Activated naive CD4-positive, alpha-beta T cell treated with anti-CD3 and anti-CD28 coated beads, Interleukin-2, amount 50 U/mL, for 72 hours (primary cell): ENCODE results near the gene CASD1. TPM values are rescaled to one million over a fixed set of nuclear protein-coding genes. Genes with fewer than 3 reads are reported as not detected.

Experiments used
- ATAC-seq, 2 donors: fragments of 150-1000 bp; cut with Tn5 transposase; 2 replicates each; pipeline ENCODE4 v1.10.0; 2021; ENCODE audit warnings: mild to moderate bottlenecking in 2 of 2, moderate library complexity in 2 of 2
- DNase-seq, 2 donors: peaks; one replicate each; pipeline ENCODE4 v3.0.0; 2021 to 2022; ENCODE audit warnings: low spot score in 2 of 2
- H3K27ac Mint-ChIP-seq, 2 donors: one replicate each; pipeline ENCODE4 v1.8.0; 2022; ENCODE audit warnings: mild to moderate bottlenecking in 2 of 2, mixed read lengths in 2 of 2
- H3K36me3 Mint-ChIP-seq, 2 donors: one replicate each; pipeline ENCODE4 v1.8.0; 2022; ENCODE audit warnings: mixed read lengths in 2 of 2
- H3K9me3 Mint-ChIP-seq, 2 donors: one replicate each; pipeline ENCODE4 v1.8.0; 2022; ENCODE audit warnings: mixed read lengths in 2 of 2
- total RNA-seq, 2 donors: library from RNA; stranded (reverse); gene quantifications; one replicate each; pipeline ENCODE4 v1.2.3, GENCODE V29; 2022

Gene CASD1
- 10 to 100 TPM; 14.6 to 16.7 TPM for total RNA-seq

- peak within 1 kb of the TSS; percentile 93 to 97 for H3K27ac Mint-ChIP-seq
Measured at GRCh38 chr7:94509264-94509886, at the start of gene CASD1. CASD1 (plus strand) TSS chr7:94509809; CDS start chr7:94510085, 276 bp downstream.

DNA sequence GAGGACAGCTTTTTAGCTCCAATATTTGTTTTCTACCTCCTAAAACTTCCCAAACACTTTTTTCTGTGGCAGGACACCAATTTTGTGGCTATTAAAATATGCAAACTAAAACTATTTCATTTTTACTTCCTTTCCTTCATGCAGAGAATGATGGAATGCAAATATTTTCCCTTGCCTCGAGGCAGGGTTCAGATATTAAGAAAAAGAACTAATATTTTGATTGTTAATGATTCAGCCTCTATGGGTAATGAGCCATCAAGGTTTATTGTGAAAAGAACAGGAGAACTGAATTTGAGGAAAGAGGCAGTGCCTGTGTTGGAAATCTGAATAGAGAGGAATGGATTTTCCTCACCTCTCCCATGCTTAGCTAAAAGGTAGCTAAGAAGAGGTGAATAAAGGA lies 43.1 kb upstream of the CASD1 start:
- Mint-ChIP-seq H3K36me3 (peaks cover 0 to 4% of the 10 kb centered on the region in 2 donors), H3K27ac (no peak overlapping the region), H3K9me3 (peaks cover 4 to 5% of the 10 kb centered on the region in 2 donors)
- ATAC-seq, result no peak
- no peak for DNase-seq

More at GRCh38 chr7:94509264-94509886, at the start of gene CASD1:
- DNase-seq, result peak; percentile 58 to 63
- Mint-ChIP-seq H3K36me3 (no peaks in the 10 kb centered on the region), H3K9me3 (peaks cover 0 to 3% of the 10 kb centered on the region in 2 donors)
- ATAC-seq, result peak; percentile 56 to 67

GRCh38 chr7:94471604-94472003 lies 38.0 kb upstream of the CASD1 start:
- ATAC-seq (no peak), DNase-seq (no peak)
- Mint-ChIP-seq H3K9me3 (peaks cover 4 to 5% of the 10 kb centered on the region in 2 donors), H3K36me3 (peaks cover 0 to 4% of the 10 kb centered on the region in 2 donors), H3K27ac (no peak overlapping the region)

DNA sequence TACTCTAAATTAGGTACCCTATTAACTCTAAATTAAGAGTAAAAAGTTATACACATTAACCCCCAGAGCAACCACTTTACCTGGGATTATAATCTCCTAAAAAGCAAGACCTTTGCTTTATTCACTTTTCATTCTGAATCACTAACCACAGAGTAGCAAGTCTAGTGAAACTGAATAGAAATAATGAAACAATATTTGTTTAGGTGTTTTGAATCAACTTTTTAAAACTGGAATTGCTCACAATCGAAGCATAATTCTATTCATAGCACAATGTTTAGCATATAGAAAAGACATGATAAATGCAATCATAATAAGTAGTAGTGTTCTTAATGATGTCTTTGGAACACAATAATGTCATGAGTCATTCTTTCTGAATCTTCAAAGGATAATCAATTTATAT lies 37.0 kb upstream of the CASD1 start:
- ATAC-seq (peak in 1 of 2 donors; percentile 83), DNase-seq (no peak)
- H3K9me3 Mint-ChIP-seq, result peaks cover 4 to 5% of the 10 kb centered on the region in 2 donors
- no peak overlapping the region for H3K27ac Mint-ChIP-seq
- peaks cover 0 to 4% of the 10 kb centered on the region in 2 donors for H3K36me3 Mint-ChIP-seq

GRCh38 chr7:94476251-94476840 lies 33.3 kb upstream of the CASD1 start:
- no peaks in the 10 kb centered on the region for H3K9me3 Mint-ChIP-seq
- DNase-seq (no peak), ATAC-seq (no peak)
- H3K36me3 Mint-ChIP-seq, result no peaks in the 10 kb centered on the region
- no peak overlapping the region for H3K27ac Mint-ChIP-seq

GRCh38 chr7:94477878-94478277 lies 31.7 kb upstream of the CASD1 start:
- Mint-ChIP-seq H3K9me3 (no peaks in the 10 kb centered on the region), H3K27ac (no peak overlapping the region), H3K36me3 (no peaks in the 10 kb centered on the region)
- ATAC-seq (no peak), DNase-seq (no peak)

DNA sequence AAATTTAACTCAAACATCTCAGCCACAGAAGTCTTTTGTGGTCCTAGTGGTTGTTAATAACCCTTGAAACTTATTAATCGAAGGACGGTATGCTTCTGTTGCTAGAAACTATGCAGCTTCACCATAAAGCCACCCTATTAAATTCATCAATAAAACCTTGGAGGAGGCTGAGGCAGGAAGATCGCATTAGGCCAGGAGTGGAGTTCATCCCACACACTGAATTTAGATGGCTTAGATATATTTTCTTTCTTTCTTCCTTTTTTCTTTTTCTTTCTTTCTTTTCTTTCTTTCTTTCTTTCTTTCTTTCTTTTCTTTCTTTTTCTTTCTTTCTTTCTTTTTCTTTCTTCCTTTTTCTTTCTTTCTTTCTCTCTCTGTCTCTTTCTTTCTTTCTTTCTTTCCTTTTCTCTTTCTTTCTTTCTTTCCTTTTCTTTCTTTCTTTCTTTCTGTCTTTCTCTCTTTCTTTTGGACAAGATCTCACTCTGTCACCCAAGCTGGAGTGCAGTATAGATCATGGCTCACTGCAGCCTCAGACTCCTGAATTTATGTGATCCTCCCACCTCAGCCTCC lies 30.9 kb upstream of the CASD1 start:
- ATAC-seq (no peak), DNase-seq (no peak)
- H3K27ac Mint-ChIP-seq, result no peak overlapping the region
- no peaks in the 10 kb centered on the region for H3K36me3 Mint-ChIP-seq
- H3K9me3 Mint-ChIP-seq, result no peaks in the 10 kb centered on the region

DNA sequence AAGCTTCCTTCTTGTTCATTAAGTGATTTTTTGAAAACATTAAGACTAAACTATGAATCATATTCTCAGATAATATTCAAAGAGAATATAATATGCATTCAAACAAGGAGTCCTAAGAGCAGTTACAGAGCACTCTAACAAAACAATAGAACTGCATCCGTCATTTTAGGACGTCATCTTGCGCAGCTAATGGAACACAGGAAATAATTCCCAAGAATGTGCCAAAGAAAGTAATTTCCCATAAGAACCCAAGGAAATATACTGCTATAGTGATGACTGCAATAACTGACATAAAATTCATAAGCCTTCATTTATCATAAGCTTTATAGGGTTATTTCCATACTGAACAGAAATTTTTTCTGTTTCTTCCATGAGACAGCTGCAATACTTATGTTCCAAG lies 28.3 kb upstream of the CASD1 start:
- no peak overlapping the region for H3K27ac Mint-ChIP-seq
- H3K36me3 Mint-ChIP-seq, result no peaks in the 10 kb centered on the region
- H3K9me3 Mint-ChIP-seq, result no peaks in the 10 kb centered on the region
- no peak for ATAC-seq
- DNase-seq, result no peak

DNA sequence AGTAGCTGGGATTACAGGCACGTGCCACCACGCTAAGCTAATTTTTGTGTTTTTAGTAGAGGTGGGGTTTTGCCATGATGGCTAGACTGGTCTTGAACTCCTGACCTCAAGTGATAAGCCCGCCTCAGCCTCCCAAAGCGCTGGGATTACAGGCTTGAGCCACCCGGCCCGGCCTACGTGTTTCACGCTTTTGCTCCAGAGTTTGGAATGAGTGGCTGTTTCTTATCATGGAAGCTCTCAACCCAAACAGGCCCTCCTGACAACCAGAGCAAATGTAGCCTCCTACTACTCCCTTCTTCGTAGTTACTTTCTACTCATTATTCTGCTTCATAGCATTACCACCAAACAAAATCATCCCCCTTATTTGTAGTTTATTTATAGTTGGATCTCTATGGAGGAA lies 26.8 kb upstream of the CASD1 start:
- peaks cover 0 to under 1% of the 10 kb centered on the region in 2 donors for H3K36me3 Mint-ChIP-seq
- H3K9me3 Mint-ChIP-seq, result no peaks in the 10 kb centered on the region
- no peak for ATAC-seq
- no peak for DNase-seq
- no peak overlapping the region for H3K27ac Mint-ChIP-seq

GRCh38 chr7:94483843-94484242 lies 25.8 kb upstream of the CASD1 start:
- Mint-ChIP-seq H3K36me3 (peaks cover 0 to 4% of the 10 kb centered on the region in 2 donors), H3K27ac (no peak overlapping the region), H3K9me3 (peaks cover 0 to 2% of the 10 kb centered on the region in 2 donors)
- ATAC-seq (no peak), DNase-seq (no peak)

DNA sequence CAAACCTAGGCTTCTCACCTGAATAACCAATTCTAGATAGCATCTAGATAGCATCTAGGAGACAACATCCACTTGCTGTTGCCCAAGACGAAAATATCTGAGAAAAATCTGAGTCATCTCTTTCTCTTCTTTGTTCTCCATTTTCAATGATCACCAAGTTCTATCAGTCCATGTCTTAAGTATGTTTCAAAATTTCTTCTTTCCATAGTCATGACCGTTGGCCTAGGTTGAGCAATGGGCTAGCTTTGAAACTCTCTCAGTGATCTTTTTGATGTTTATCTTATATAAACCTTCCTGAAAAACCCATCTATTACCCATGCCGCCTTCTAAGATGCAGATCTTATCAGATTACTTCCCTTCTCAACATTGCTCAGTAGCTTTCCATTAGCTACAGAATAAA lies 23.4 kb upstream of the CASD1 start:
- ATAC-seq, result no peak
- no peak overlapping the region for H3K27ac Mint-ChIP-seq
- peaks cover 0 to 3% of the 10 kb centered on the region in 2 donors for H3K9me3 Mint-ChIP-seq
- no peak for DNase-seq
- H3K36me3 Mint-ChIP-seq, result peaks cover 0 to 4% of the 10 kb centered on the region in 2 donors

- Mint-ChIP-seq H3K36me3 (peaks cover 0 to 4% of the 10 kb centered on the region in 2 donors), H3K27ac (no peak overlapping the region), H3K9me3 (peaks cover 0 to 3% of the 10 kb centered on the region in 2 donors)
- ATAC-seq (no peak), DNase-seq (no peak)
Measured at GRCh38 chr7:94491410-94491809, 18.2 kb upstream of the CASD1 start.

GRCh38 chr7:94492601-94493000 lies 17.0 kb upstream of the CASD1 start:
- peaks cover 0 to 3% of the 10 kb centered on the region in 2 donors for H3K9me3 Mint-ChIP-seq
- H3K36me3 Mint-ChIP-seq, result peaks cover 0 to 4% of the 10 kb centered on the region in 2 donors
- no peak for DNase-seq
- H3K27ac Mint-ChIP-seq, result no peak overlapping the region
- peak in 1 of 2 donors; percentile 98 for ATAC-seq

DNA sequence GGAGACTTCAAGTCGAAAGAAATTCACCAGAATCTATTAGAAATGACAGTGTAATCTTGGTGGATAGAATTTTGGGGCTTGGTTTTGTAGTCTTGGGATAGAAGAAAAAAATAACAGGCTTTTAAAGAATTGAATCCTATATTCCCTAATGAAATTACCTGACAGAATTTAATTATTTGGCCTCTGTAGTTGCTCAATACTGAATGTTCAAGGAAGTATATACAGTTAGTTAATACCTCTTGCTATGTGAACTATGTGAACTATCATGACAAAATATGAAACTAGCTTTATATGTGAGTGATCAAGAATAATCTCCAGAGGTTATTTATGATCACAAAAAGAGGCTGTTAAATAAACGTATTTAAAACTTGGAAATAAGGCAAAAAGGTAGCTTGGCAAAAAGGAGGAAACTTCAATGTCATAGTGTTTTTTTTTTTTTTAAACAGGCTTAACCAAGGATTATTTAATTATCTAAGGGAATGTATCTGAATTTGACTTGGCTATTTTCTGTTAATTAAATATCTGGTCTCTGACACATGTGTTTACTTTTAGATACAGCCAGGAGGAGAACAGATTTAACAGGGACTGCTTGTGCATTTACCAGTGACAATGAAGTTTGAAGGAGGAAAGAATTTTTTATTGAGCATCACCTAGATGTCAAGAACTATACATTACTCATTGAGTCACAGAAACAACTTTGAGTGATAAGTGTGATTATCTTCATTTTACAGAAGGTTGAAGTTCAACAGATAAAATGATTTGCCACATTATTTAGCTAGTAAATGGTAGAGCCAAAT lies 11.5 kb upstream of the CASD1 start:
- H3K27ac Mint-ChIP-seq, result no peak overlapping the region
- H3K36me3 Mint-ChIP-seq, result no peaks in the 10 kb centered on the region
- no peaks in the 10 kb centered on the region for H3K9me3 Mint-ChIP-seq

GRCh38 chr7:94498918-94499317 lies 10.7 kb upstream of the CASD1 start:
- H3K27ac Mint-ChIP-seq, result no peak overlapping the region
- no peaks in the 10 kb centered on the region for H3K36me3 Mint-ChIP-seq
- H3K9me3 Mint-ChIP-seq, result no peaks in the 10 kb centered on the region
- no peak for DNase-seq
- no peak for ATAC-seq

More for the DNA sequence above, 11.5 kb upstream of the CASD1 start:
- no peak for DNase-seq
- ATAC-seq, result no peak

DNA sequence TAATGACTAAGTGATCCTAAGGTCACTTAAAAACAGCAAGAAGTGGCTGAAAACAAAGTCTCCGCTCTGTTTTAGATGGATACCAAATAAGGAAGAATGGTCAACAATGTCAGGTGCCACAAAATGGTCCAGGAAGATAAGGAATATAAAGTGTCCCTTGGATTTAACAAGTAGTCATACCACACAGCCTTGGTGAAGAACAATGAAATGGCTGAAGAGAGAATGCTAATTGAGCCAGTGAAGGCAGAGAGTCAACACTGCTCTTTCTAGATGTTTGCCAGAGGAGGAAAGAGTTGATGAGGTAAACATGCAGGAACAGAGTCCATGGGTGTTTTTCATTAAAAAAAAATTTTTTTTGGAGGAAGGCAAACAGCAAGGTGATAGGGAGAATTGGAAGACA lies 2.1 kb upstream of the CASD1 start:
- H3K27ac Mint-ChIP-seq, result no peak overlapping the region
- no peak for ATAC-seq
- no peaks in the 10 kb centered on the region for H3K36me3 Mint-ChIP-seq

GRCh38 chr7:94507962-94508361 lies 1.6 kb upstream of the CASD1 start:
- ATAC-seq (no peak), DNase-seq (no peak)
- H3K27ac Mint-ChIP-seq, result peak overlapping the region in 1 of 2 donors; percentile 93
- H3K9me3 Mint-ChIP-seq, result peaks cover 0 to 3% of the 10 kb centered on the region in 2 donors
- H3K36me3 Mint-ChIP-seq, result no peaks in the 10 kb centered on the region

More for the DNA sequence above, 2.1 kb upstream of the CASD1 start:
- peaks cover 0 to 3% of the 10 kb centered on the region in 2 donors for H3K9me3 Mint-ChIP-seq
- DNase-seq, result no peak
